Measurements from ENCODE around the gene MIAT.

The MIAT gene

GRCh38 chr22:26632422-26633155 lies 24.8 kb upstream of the MIAT start:
- no peak for DNase-seq

- DNase-seq = no peak
These were observed 23.2 kb upstream of the MIAT start for GRCh38 chr22:26634189-26634588.

DNA sequence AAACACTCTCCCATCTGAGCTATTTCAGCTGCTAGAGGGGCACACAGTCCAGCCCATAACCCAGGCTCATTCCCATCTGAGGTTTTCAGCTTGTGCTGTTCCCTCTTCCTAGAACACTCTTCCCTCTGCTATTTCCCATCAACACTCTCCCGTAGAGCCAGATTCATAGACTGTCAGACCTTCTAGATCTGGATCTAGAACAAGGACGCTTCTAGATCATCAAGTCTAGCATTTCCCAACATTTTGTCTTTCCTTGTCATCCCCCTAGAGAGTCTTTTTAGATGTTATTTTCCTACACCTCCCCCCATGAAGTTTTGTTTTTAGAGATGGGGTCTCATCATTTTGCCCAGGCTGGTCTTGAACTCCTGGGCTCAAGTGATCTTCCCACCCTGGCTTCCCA lies 22.3 kb upstream of the MIAT start:
- DNase-seq = no peak

DNA sequence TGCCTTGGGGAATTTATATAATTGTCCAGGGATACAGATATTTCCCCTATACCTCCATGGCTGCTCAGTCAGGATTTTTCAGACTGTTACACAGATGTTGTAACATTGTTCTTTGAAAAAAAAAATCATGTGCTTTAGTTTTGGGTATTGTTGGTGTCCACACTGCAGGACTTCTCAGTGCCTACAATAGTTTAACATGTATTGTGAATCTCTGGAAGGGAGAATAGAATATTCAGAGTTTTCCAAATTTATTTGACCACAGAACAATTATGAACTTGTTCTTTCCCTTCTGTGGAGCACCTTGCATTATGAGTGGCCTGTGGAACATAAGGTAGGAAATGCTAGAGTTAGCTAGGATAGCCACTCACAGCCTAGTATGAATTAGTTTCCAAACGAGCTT lies 21.1 kb upstream of the MIAT start:
- DNase-seq = no peak

DNA sequence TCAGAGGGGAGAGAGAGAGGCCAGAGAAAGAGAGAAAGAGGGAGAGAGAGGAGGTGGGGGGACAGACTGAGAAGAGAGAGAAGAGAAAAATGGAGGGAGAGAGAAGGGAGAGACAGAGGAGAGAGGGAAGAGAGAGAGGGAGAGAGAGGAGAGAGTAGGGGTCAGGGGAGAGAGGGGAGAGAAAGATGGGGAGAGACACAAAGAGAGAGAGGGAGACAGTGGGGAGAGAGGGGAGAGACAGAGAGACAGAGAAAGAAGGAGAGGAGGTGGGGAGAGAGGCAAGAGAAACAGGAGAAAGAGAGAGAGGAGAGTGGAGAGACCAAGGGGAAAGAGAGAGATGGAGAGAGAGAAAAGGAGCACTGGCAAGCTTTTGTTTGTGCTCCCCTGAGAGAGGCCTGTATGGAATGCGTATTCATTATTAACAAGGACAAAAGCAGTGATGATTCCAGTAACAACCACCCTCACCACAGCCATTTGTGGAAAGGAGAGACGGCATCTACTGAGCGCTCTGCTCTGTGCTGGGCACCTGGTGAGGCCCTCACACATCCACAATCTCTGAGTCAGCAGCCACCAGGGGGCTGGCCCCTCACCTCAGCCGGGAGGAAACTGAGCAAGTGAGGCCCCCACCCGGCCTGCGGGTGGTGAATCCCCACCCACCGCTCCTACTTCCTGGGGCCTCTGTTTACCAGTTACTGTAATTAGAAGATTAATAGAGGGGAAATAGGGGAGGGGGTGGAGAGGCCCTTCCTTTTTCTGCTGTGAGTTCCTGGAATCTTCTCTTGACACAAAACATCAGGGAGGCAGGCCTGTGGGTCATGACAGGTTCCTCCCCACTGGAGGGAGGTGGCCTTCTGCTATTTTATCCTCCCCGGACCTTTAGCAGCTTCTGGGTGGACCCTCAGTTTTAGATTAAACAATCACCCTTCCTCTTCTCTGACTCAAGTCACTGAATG lies 14.6 kb upstream of the MIAT start:
- DNase-seq = no peak

DNA sequence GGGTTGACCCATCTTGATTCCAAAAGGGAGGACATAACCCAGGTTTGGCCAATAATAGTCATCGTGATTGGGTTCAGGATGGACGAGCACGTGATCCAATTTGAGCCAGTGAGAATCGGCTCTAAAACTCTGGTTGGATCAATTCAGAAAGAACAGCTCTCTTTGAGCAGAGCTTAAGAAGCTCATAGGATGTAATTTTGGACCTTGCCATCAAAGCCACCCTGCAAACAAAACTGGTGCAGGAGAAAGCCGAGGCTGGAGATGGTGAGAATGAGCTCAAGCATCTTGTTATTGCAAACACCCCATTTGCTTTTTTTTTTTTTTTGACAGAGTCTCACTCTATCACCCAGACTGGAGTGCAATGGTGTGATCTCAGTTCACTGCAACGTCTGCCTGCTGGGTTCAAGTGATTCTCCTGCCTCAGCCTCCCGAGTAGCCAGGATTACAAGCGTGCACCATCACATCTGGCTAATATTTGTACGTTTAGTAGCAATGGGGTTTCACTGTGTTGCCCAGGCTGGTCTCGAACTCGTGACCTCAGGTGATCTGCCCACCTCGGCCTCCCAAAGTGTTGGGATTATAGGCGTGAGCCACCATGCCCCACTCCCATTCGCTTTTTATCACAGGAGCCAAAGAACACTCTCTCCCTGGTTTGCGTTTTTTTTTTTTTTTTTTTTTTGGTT lies 13.8 kb upstream of the MIAT start:
- no peak for DNase-seq

GRCh38 chr22:26646158-26646557 lies 11.2 kb upstream of the MIAT start:
- DNase-seq = no peak

DNA sequence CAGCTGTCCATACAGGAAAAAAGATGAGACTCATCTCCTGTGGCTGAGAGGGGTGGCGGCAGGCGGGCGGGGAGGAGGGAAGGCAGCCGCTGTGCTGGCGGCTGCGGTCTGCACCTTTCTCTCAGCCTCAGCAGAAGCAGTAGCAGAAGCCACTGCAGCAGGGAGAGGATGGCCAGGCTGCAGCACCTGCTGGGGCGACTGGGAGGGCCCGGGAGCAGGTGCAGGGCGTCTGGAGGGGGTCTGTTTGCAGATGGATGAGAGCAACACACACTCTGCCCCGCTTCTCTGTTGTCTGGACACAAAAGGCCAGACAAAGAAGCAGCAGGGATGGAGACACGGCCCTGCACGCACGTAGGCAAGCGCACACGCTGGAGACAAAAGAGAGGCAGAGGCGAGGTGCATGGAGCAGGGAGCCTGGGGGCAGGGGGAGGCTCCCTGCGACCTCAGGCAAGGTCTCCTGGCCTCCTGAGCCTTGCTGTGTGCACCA lies 9.3 kb upstream of the MIAT start:
- DNase-seq = no peak

- no peak for DNase-seq
These were observed 8.6 kb upstream of the MIAT start for GRCh38 chr22:26648528-26649388.

- no peak for DNase-seq
These were observed 6.5 kb upstream of the MIAT start for GRCh38 chr22:26650722-26651421.

GRCh38 chr22:26651815-26652214 lies 5.6 kb upstream of the MIAT start:
- no peak for DNase-seq

GRCh38 chr22:26658161-26658560 lies 773 bp downstream of the MIAT start:
- DNase-seq = no peak

- DNase-seq = peak; percentile 78
These were observed 1.5 kb downstream of the MIAT start for GRCh38 chr22:26658671-26659478.

- DNase-seq = no peak
These were observed 3.0 kb downstream of the MIAT start for GRCh38 chr22:26660356-26660755.

- no peak for DNase-seq
These were observed 3.7 kb downstream of the MIAT start for GRCh38 chr22:26660961-26661578.

GRCh38 chr22:26662160-26662559 lies 4.8 kb downstream of the MIAT start:
- no peak for DNase-seq

DNA sequence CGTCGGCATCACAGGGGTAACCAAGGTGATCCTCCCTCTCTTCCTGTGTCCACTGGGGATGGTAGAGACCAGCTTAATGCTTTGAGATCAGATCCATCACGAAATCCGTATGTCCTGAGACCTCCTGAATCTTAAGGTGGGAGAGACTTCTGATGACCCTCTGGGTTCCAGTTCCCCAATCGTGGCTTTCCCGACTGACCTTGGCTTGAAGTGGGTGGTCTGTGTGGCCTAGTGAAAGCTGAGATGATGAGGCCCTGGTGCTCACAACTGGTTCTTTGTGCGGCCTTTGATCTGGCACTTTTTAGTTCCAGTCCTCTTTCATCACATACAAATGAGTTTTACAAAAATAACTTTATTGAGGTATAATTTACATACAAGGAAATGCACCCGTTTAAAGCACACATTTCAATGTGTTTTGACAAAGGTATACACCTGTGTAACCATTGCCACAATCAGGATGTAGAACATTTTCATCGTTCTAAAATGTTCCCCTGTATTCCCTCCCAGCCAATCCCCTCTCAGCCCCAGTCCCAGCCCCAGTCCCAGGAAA lies 6.1 kb downstream of the MIAT start:
- DNase-seq = no peak

DNA sequence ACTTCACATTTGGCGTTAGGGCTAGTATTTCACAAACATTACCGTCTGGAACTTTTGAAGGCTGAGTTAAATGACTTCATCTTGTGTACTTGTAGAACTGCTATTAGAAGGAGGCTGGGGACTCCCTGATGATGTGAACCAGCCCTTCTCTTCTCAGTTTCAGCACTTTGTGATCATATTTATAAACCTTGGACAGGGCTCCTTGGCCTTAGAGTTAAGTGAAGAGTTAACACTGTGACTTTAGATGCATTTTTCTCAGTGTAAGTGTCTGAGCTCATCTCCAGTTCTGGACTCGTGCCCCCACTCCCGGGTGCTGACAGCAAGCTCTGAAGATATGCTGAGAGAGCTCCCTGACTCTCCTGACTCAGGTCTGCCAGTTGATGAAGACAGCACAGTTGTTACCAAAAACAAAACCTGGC lies 8.4 kb downstream of the MIAT start:
- DNase-seq = no peak

DNA sequence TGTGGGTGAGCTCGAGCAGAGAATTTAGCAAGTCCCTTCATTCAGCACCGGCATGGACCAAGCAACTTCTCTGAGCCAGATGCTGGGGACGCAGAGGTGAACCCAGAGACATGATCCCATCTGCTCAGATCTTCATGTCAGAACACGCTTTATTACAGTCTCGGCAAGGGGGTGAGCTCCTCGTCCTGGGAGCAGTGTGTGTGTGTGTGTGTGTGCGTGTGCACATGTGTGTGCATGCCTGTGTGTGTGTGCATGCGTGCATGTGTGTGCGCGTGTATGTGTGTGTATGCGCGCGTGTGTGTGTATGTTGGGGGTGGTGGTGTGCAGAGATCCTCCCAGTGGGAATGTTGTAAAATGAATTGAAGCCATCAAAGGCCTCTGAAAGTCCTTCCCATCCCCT lies 9.8 kb downstream of the MIAT start:
- no peak for DNase-seq

DNA sequence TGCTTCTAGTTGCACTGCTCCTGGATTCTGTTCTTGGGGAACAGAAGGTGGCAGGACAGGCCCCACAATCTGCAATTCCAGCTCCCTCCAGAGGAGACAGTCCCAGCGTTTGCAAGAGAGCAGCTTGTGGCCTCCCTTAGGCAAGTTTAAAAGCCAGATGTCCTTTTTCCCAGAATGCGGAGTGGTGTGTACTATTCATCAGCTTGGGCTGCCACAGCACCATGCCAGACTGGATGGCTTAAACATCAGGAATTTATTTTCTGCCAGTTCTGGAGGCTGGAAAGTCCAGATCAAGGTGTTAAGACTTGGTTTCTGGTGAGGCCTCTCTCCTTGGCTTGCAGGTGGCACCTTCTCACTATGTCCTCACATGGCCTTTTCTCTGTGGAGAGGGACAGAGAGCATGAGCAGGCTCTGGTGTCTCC lies 11.7 kb downstream of the MIAT start:
- DNase-seq = no peak

All from NCI-H226 (cell line).